Body of pancreas (tissue), 4 donors: ENCODE measurements around the gene ATP8B2.

Experiments used
- CTCF ChIP-seq, 7 experiments: fragments of 450-650 bp in 4 of 7; fragments of 200-600 bp in 3 of 7; sonication (generic) in 3 of 7; IDR thresholded peaks; one replicate each; pipeline ENCODE4 v1.5.1; 2016 to 2019; ENCODE audit warnings: antibody characterized with exemption in 7 of 7
- POLR2A ChIP-seq, 3 donors: fragments of 450-650 bp; IDR thresholded peaks; one replicate each; pipeline ENCODE4 v1.6.1; 2016; ENCODE audit warnings: antibody characterized with exemption in 3 of 3, mild to moderate bottlenecking in 2 of 3

GRCh38 chr1:154329152-154329521 lies 3.8 kb downstream of the ATP8B2 start:
- TF ChIP-seq CTCF (IDR thresholded peaks at IDR 0.05) (peak in 1 of 7 experiments; percentile 6), POLR2A (IDR thresholded peaks at IDR 0.05) (no peak)
